ENCODE data around the gene EIF4A3.

Gene EIF4A3

DNA sequence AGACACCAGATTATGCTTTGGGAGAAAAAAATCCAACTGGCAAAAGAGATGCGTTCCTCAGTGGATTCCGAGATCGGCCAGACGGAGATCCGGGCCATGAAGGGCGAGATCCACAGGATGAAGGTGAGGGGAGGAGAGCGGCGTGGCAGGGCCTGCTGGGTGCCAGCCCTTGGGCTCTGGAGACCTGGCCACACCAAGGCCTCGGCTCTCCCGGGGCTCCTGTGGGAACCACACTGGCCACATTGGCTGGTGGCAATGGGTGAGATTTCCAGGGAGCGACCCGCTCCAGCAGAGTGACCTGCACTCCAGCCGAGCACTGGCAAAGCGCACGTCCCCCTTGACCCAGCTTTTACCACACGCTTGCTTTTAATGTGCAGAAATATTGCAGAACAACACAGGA lies 57.2 kb downstream of the EIF4A3 start:
- Mint-ChIP-seq H3K27me3 (ENCODE audit: low read depth) (peaks cover 3% of the 10 kb centered on the region), H3K4me1 (no peaks in the 10 kb centered on the region), H3K27ac (no peak overlapping the region), H3K36me3 (ENCODE audit: low read depth) (peaks cover 10% of the 10 kb centered on the region), H3K4me3 (no peak overlapping the region), H3K9me3 (no peaks in the 10 kb centered on the region)
- TF ChIP-seq, protein P1, sequence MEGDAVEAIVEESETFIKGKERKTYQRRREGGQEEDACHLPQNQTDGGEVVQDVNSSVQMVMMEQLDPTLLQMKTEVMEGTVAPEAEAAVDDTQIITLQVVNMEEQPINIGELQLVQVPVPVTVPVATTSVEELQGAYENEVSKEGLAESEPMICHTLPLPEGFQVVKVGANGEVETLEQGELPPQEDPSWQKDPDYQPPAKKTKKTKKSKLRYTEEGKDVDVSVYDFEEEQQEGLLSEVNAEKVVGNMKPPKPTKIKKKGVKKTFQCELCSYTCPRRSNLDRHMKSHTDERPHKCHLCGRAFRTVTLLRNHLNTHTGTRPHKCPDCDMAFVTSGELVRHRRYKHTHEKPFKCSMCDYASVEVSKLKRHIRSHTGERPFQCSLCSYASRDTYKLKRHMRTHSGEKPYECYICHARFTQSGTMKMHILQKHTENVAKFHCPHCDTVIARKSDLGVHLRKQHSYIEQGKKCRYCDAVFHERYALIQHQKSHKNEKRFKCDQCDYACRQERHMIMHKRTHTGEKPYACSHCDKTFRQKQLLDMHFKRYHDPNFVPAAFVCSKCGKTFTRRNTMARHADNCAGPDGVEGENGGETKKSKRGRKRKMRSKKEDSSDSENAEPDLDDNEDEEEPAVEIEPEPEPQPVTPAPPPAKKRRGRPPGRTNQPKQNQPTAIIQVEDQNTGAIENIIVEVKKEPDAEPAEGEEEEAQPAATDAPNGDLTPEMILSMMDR (IDR thresholded peaks at IDR 0.05; ENCODE audit: unreplicated experiment in 3 of 3): no peak

DNA sequence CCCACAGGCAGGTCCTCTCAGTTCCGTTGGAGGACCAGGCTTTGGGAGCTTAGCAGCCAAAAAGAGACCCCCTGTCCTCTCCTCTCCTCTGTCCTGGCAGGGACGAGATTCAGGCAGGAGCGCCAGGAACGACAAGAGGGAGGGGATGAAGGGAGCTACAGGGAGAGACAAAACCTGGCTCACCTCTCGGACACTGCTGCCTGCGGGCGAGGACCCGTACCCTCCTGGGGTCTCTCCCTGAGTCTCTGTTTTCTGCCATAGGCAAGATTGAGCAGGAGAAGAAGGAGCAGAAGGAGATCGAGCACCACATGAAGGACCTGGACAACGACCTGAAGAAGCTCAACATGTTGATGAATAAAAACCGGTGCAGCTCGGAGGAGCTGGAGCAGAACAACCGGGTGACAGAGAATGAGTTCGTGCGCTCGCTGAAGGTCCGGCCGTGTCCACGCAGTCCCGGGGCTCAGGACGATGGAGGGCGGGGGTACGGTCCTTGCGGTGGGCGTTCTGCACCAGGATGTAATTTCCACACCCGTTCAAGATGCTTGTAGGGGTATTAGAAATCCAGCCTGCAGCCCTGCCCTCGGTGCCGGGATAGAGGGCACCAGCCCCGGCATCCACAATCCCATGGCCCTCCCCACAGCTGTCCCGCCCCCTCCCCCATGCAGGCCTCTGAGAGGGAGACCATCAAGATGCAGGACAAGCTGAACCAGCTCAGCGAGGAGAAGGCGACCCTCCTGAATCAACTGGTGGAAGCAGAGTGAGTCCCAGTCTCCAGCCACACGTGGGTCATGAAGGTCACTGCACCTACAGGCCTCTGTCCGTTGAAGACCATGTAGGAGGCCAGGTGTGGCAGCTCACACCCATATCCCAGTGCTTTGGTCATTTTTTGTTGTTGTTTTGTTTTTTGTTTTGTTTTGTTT lies 59.3 kb downstream of the EIF4A3 start:
- Mint-ChIP-seq H3K27me3 (ENCODE audit: low read depth) (peaks cover 3% of the 10 kb centered on the region), H3K4me1 (no peaks in the 10 kb centered on the region), H3K27ac (no peak overlapping the region), H3K9me3 (no peaks in the 10 kb centered on the region), H3K4me3 (no peak overlapping the region), H3K36me3 (ENCODE audit: low read depth) (peaks cover 10% of the 10 kb centered on the region)
- TF ChIP-seq, protein P1 (IDR thresholded peaks at IDR 0.05; ENCODE audit: unreplicated experiment in 3 of 3): no peak

DNA sequence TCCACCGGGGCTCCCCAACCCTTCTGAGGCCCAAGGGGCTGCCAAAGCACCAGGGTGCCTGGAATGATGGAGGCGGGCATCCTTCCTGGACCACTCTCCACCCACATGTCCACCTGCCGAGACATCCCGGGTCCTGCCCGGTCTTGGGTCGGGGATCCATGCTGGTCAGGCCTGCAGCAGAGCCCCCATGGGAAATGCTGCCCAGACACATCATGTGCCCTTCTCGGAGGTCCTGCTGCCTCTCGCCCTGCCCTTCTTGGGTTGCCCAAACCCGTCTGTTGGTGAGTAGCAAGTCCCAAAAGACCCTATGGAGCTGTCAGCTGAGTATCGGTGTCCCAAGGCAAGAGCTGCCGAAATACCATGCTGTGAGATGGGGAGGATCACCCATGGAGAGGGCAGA lies 60.3 kb downstream of the EIF4A3 start:
- Mint-ChIP-seq H3K4me3 (no peak overlapping the region), H3K9me3 (no peaks in the 10 kb centered on the region), H3K4me1 (no peaks in the 10 kb centered on the region), H3K27ac (no peak overlapping the region), H3K36me3 (ENCODE audit: low read depth) (peaks cover 9% of the 10 kb centered on the region), H3K27me3 (ENCODE audit: low read depth) (peaks cover 3% of the 10 kb centered on the region)
- TF ChIP-seq, protein P1 (IDR thresholded peaks at IDR 0.05; ENCODE audit: unreplicated experiment in 3 of 3): no peak

DNA sequence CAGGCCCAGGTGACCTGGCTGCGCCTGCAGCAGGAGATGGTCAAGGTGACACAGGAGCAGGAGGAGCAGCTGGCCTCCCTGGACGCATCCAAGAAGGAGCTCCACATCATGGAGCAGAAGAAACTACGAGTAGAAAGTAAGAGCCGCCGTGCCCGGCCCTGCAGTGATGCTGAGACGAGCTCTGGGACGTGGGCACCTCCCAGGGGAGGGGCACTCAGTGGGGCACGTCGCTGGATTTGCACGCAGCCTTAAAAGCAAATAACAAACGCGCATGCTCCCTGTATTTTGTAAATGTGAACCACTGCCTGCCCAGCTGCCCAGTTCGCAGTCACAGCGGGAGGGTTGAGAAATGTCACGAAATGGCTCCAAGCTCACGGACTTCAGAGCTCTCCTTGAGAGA lies 60.8 kb downstream of the EIF4A3 start:
- Mint-ChIP-seq H3K9me3 (no peaks in the 10 kb centered on the region), H3K4me3 (no peak overlapping the region), H3K27me3 (ENCODE audit: low read depth) (peaks cover 3% of the 10 kb centered on the region), H3K36me3 (ENCODE audit: low read depth) (peaks cover 12% of the 10 kb centered on the region), H3K27ac (no peak overlapping the region), H3K4me1 (no peaks in the 10 kb centered on the region)
- TF ChIP-seq, protein P1 (IDR thresholded peaks at IDR 0.05; ENCODE audit: unreplicated experiment in 3 of 3): no peak

DNA sequence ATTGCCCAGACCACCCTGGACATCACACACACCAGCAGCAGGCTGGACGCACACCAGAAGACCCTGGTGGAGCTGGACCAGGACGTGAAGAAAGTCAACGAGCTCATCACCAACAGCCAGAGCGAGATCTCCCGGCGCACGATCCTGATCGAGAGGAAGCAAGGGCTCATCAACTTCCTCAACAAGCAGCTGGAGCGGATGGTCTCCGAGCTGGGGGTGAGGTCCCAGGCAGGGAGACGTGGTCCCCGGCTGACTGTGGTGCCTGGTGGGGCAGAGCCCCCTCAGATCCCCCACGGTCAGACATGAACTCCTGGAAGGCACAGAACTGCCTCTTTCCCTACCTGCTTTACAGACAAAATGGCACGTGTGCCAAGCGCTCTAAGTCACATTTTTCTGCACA lies 62.2 kb downstream of the EIF4A3 start:
- H3K36me3 Mint-ChIP-seq (ENCODE audit: low read depth): peaks cover 6% of the 10 kb centered on the region
- H3K4me1 Mint-ChIP-seq: no peaks in the 10 kb centered on the region
- TF ChIP-seq, protein P1 (IDR thresholded peaks at IDR 0.05; ENCODE audit: unreplicated experiment in 3 of 3): no peak
- no peaks in the 10 kb centered on the region for H3K9me3 Mint-ChIP-seq
- no peak overlapping the region for H3K27ac Mint-ChIP-seq
- H3K4me3 Mint-ChIP-seq: no peak overlapping the region
- H3K27me3 Mint-ChIP-seq (ENCODE audit: low read depth): peaks cover 3% of the 10 kb centered on the region

All from nephron (organoid).